ENCODE results near the gene COX5B. TPM values are rescaled to one million over a fixed set of nuclear protein-coding genes. Genes with fewer than 3 reads are reported as not detected.

Gene COX5B
- total and polyA plus RNA-seq, 9 of the 15 experiments (the other 6 are each of a cell fraction or from before 2014, with no cell fraction given): 154 to 1,424 (median 487) TPM

DNA sequence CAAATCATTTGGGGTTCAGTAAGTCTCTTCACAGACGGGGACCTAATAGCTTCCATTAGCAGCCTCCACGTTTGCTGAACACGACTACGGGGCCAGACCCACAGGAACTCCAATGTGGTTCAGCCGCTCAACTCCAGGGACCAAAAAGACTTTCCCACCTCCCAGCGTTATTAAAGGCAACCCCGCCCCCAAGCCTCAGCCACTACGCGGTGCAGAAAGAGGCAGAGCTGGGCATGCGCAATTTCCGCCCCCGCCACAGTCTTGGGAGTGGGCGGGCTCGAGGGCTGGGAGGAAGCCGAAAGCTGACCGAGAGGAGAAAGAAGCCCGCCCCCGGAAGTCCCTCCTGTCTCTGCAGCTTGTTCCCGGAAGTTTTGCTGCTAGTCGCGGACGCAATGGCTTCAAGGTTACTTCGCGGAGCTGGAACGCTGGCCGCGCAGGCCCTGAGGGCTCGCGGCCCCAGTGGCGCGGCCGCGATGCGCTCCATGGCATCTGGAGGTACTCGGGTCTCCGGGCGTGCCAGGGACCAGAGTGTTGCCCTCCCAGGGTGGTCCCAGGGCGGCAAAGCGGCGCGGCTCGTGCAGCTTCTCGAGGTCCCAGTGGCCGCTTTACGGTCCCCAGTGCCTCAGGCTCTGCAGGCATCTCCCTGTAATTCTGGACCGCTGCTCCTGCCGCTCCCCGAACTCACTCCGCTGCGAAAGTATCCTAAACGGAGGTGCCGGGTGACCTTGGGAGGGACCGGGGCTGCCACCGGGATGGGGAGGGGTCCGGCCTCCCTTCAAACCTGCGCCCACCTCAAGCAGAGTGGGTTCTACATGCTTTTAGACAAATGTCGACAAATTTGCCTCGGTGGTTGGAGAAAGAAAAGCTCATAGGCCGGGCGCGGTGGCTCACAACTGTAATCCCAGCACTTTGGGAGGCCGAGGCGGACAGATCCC lies at the start of gene COX5B (continued):
- TF ChIP-seq MYBL2 (IDR thresholded peaks at IDR 0.05; ENCODE audit: low read depth): no peak
- no peak for TF ChIP-seq MYBL2 (CRISPR knock-in tag; IDR thresholded peaks at IDR 0.05; ENCODE audit: borderline replicate concordance)
- TF ChIP-seq ETS2 (tag; IDR thresholded peaks at IDR 0.05; ENCODE audit: borderline replicate concordance, poor library complexity, severe bottlenecking): no peak
- TF ChIP-seq, protein P1, sequence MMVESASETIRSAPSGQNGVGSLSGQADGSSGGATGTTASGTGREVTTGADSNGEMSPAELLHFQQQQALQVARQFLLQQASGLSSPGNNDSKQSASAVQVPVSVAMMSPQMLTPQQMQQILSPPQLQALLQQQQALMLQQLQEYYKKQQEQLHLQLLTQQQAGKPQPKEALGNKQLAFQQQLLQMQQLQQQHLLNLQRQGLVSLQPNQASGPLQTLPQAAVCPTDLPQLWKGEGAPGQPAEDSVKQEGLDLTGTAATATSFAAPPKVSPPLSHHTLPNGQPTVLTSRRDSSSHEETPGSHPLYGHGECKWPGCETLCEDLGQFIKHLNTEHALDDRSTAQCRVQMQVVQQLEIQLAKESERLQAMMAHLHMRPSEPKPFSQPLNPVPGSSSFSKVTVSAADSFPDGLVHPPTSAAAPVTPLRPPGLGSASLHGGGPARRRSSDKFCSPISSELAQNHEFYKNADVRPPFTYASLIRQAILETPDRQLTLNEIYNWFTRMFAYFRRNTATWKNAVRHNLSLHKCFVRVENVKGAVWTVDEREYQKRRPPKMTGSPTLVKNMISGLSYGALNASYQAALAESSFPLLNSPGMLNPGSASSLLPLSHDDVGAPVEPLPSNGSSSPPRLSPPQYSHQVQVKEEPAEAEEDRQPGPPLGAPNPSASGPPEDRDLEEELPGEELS (CRISPR knock-in tag; IDR thresholded peaks at IDR 0.05; ENCODE audit: borderline replicate concordance): no peak
- peak; percentile 80 for TF ChIP-seq ELF4 (CRISPR knock-in tag; IDR thresholded peaks at IDR 0.05)
- TF ChIP-seq MLX (CRISPR knock-in tag; conservative IDR thresholded peaks at IDR 0.05): no peak
- TF ChIP-seq TAF7 (tag; IDR thresholded peaks at IDR 0.05): peak; percentile 90
- TF ChIP-seq SMARCA4 (IDR thresholded peaks at IDR 0.05): peak; percentile 9; the same call in 1 of the 2 replicates
- TF ChIP-seq ATF4 (CRISPR knock-in tag; IDR thresholded peaks at IDR 0.05): no peak
- TF ChIP-seq, protein P2, sequence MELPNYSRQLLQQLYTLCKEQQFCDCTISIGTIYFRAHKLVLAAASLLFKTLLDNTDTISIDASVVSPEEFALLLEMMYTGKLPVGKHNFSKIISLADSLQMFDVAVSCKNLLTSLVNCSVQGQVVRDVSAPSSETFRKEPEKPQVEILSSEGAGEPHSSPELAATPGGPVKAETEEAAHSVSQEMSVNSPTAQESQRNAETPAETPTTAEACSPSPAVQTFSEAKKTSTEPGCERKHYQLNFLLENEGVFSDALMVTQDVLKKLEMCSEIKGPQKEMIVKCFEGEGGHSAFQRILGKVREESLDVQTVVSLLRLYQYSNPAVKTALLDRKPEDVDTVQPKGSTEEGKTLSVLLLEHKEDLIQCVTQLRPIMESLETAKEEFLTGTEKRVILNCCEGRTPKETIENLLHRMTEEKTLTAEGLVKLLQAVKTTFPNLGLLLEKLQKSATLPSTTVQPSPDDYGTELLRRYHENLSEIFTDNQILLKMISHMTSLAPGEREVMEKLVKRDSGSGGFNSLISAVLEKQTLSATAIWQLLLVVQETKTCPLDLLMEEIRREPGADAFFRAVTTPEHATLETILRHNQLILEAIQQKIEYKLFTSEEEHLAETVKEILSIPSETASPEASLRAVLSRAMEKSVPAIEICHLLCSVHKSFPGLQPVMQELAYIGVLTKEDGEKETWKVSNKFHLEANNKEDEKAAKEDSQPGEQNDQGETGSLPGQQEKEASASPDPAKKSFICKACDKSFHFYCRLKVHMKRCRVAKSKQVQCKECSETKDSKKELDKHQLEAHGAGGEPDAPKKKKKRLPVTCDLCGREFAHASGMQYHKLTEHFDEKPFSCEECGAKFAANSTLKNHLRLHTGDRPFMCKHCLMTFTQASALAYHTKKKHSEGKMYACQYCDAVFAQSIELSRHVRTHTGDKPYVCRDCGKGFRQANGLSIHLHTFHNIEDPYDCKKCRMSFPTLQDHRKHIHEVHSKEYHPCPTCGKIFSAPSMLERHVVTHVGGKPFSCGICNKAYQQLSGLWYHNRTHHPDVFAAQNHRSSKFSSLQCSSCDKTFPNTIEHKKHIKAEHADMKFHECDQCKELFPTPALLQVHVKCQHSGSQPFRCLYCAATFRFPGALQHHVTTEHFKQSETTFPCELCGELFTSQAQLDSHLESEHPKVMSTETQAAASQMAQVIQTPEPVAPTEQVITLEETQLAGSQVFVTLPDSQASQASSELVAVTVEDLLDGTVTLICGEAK (IDR thresholded peaks at IDR 0.05): peak; percentile 92
- TF ChIP-seq, protein P2 (CRISPR knock-in tag; IDR thresholded peaks at IDR 0.05): no peak
- peak in 2 of 3 experiments; percentile 81 to 85 for TF ChIP-seq YY1 (IDR thresholded peaks at IDR 0.05; ENCODE audit: borderline replicate concordance in 1 of 3, control insufficient read depth in 1 of 3, extremely low read depth in 1 of 3, insufficient read depth in 3 of 3, insufficient read length in 1 of 3, insufficient replicate concordance in 2 of 3, low read depth in 1 of 3, low read length in 2 of 3)

Measured in K562 (cell line).